HCT116 (cell line): ENCODE data around the gene KIFC1. TPM values are rescaled to one million over a fixed set of nuclear protein-coding genes. Genes with fewer than 3 reads are reported as not detected.

Experiments
- ATAC-seq: fragments of 200-7000 bp; cut with Tn5 transposase; 2 replicates; pipeline ENCODE4 v1.9.1; 2020; ENCODE audit warnings: mild to moderate bottlenecking, moderate library complexity
- BruUV-seq: library from RNA; stranded (reverse); fragments of 400-500 nt; replicated peaks from 2 replicates; lab custom pipeline; 2021; lab: Mats Ljungman, UMichigan
- CTCF ChIA-PET: fragments of 300-600 bp; sonication (Branson Sonifier 250); formaldehyde crosslinking; loops from one replicate; lab custom pipeline; 2021; ENCODE audit warnings: antibody characterized with exemption; lab: Charles Lee
- POLR2A ChIA-PET: fragments of 300-600, 350-600 bp; sonication (Branson Sonifier 250); formaldehyde crosslinking; loops from one replicate; lab custom pipeline; 2021; ENCODE audit warnings: antibody characterized with exemption; lab: Charles Lee
- RAD21 ChIA-PET, 2 experiments: fragments of 300-600 bp; sonication (Branson Sonifier 250); formaldehyde crosslinking; loops; one replicate each; lab custom pipeline; 2023; ENCODE audit warnings: low total read pairs in 2 of 2; ENCODE audit not compliant: uncharacterized antibody in 2 of 2, unreplicated experiment in 2 of 2, low non-redundant PET in 1 of 2; lab: Charles Lee
- DNase-seq: peaks from one replicate; pipeline ENCODE4 v3.0.0-alpha.2; 2010; ENCODE audit warnings: low read depth, low spot score
- H2AFZ ChIP-seq: fragments of 200-600 bp; shearing (Covaris generic), sonication (generic); 2 replicates; pipeline ENCODE4 v1.6.1; 2017; ENCODE audit warnings: low read depth, mixed run types, mixed read lengths, antibody characterized with exemption, low read length; ENCODE audit not compliant: poor library complexity, severe bottlenecking
- H3K27ac ChIP-seq: 2 replicates; pipeline ENCODE4 v1.5.1; 2012; ENCODE audit warnings: low read depth, low read length
- H3K27me3 ChIP-seq: fragments of 200-600 bp; sonication (generic); 2 replicates; pipeline ENCODE4 v1.6.1; 2016; ENCODE audit warnings: mixed run types, low read length, mixed read lengths; ENCODE audit not compliant: insufficient read depth
- H3K36me3 ChIP-seq, 2 experiments: fragments of 200-500 bp in 1 of 2; fragments of 200-600 bp in 1 of 2; sonication (Bioruptor generic) in 1 of 2; sonication (generic) in 1 of 2; 2 replicates each; pipeline versions ENCODE4 v1.5.1 to v1.6.1; 2014 to 2016; ENCODE audit warnings: low read length in 2 of 2, inconsistent platforms in 1 of 2, mixed read lengths in 1 of 2, mixed run types in 1 of 2; ENCODE audit not compliant: insufficient read depth in 2 of 2, control insufficient read depth in 1 of 2
- H3K4me1 ChIP-seq, 2 experiments: fragments of 200-600 bp in 1 of 2; sonication (generic) in 1 of 2; 2 replicates each; pipeline versions ENCODE4 v1.5.1 to v1.6.1; 2012 to 2017; ENCODE audit warnings: low read length in 2 of 2, inconsistent platforms in 1 of 2, mild to moderate bottlenecking in 1 of 2, mixed read lengths in 1 of 2, mixed run types in 1 of 2, moderate library complexity in 1 of 2; ENCODE audit not compliant: insufficient read depth in 2 of 2, control insufficient read depth in 1 of 2
- H3K4me2 ChIP-seq: fragments of 200-600 bp; sonication (generic); 2 replicates; pipeline ENCODE4 v1.6.1; 2017; ENCODE audit warnings: mixed run types, low read length, mixed read lengths
- H3K4me3 ChIP-seq, 2 experiments: fragments of 200-600 bp in 1 of 2; sonication (generic) in 1 of 2; replicated peaks in 1 of 2; 2 replicates each; pipeline ENCODE4 v1.5.1; 2011 to 2016; ENCODE audit warnings: low read length in 2 of 2, control low read depth in 1 of 2, low read depth in 1 of 2, mild to moderate bottlenecking in 1 of 2, mixed read lengths in 1 of 2, mixed run types in 1 of 2
- H3K79me2 ChIP-seq: fragments of 200-600 bp; sonication (generic); 2 replicates; pipeline ENCODE4 v1.6.1; 2017; ENCODE audit warnings: mild to moderate bottlenecking, mixed run types, low read length, moderate library complexity, mixed read lengths; ENCODE audit not compliant: insufficient read depth
- H3K9ac ChIP-seq: fragments of 200-600 bp; sonication (generic); 2 replicates; pipeline ENCODE4 v1.6.1; 2016; ENCODE audit warnings: low read length, mixed read lengths
- H3K9me2 ChIP-seq: fragments of 200-600 bp; sonication (generic), shearing (Covaris generic); 2 replicates; pipeline ENCODE4 v1.6.1; 2017; ENCODE audit warnings: mixed run types, mild to moderate bottlenecking, moderate library complexity; ENCODE audit not compliant: insufficient read depth
- H3K9me3 ChIP-seq, 2 experiments: fragments of 200-500 bp in 1 of 2; fragments of 200-600 bp in 1 of 2; sonication (Bioruptor generic) in 1 of 2; sonication (generic) in 1 of 2; 2 replicates each; pipeline ENCODE4 v1.6.1; 2014 to 2017; ENCODE audit warnings: low read length in 2 of 2, mixed read lengths in 2 of 2, inconsistent platforms in 1 of 2, low read depth in 1 of 2, mild to moderate bottlenecking in 1 of 2, mixed run types in 1 of 2, moderate library complexity in 1 of 2; ENCODE audit not compliant: control insufficient read depth in 1 of 2, insufficient read depth in 1 of 2
- H4K20me1 ChIP-seq: fragments of 200-600 bp; sonication (generic), shearing (Covaris generic); 2 replicates; pipeline ENCODE4 v1.6.1; 2017; ENCODE audit warnings: mixed run types, mild to moderate bottlenecking, moderate library complexity; ENCODE audit not compliant: insufficient read depth
- ATF3 ChIP-seq: IDR thresholded peaks from 2 replicates; pipeline ENCODE4 v1.6.1; 2012
- CBX3 ChIP-seq: IDR thresholded peaks from 2 replicates; pipeline ENCODE4 v1.6.1; 2012; ENCODE audit warnings: low read depth
- CEBPB ChIP-seq: IDR thresholded peaks from 2 replicates; pipeline ENCODE4 v1.6.1; 2012; ENCODE audit warnings: low read depth
- CTCF ChIP-seq, 3 experiments: fragments of 200-600 bp in 1 of 3; sonication (generic) in 1 of 3; IDR thresholded peaks in 2 of 3; conservative IDR thresholded peaks in 1 of 3; 2 replicates each; pipeline ENCODE4 v1.5.1; 2012 to 2017; ENCODE audit warnings: low read depth in 2 of 3, low read length in 2 of 3, antibody characterized with exemption in 1 of 3, borderline replicate concordance in 1 of 3, control low read depth in 1 of 3, mild to moderate bottlenecking in 1 of 3, mixed read lengths in 1 of 3, mixed run types in 1 of 3, moderate library complexity in 1 of 3; ENCODE audit not compliant: insufficient read depth in 1 of 3
- EGR1 ChIP-seq: IDR thresholded peaks from 2 replicates; pipeline ENCODE4 v1.6.1; 2012; ENCODE audit warnings: low read depth
- ELF1 ChIP-seq: IDR thresholded peaks from 2 replicates; pipeline ENCODE4 v1.6.1; 2012; ENCODE audit warnings: low read depth, borderline replicate concordance
- EZH2phosphoT487 ChIP-seq: fragments of 200-600 bp; IDR thresholded peaks from 2 replicates; pipeline ENCODE4 v1.6.1; 2018; ENCODE audit warnings: antibody characterized with exemption, borderline replicate concordance
- JUND ChIP-seq: IDR thresholded peaks from 2 replicates; pipeline ENCODE4 v1.6.1; 2012
- POLR2AphosphoS5 ChIP-seq: IDR thresholded peaks from 2 replicates; pipeline ENCODE4 v1.6.1; 2011; ENCODE audit warnings: mild to moderate bottlenecking, low read depth, low read length, moderate library complexity
- SIN3A ChIP-seq: IDR thresholded peaks from 2 replicates; pipeline ENCODE4 v1.6.1; 2012; ENCODE audit warnings: low read depth
- SRF ChIP-seq: IDR thresholded peaks from 2 replicates; pipeline ENCODE4 v1.6.1; 2012; ENCODE audit warnings: low read depth
- TCF7L2 ChIP-seq: IDR thresholded peaks from 2 replicates; pipeline ENCODE4 v1.7.0; 2011; ENCODE audit warnings: borderline replicate concordance, inconsistent platforms; ENCODE audit not compliant: insufficient read depth, insufficient read length; ENCODE audit errors: extremely low read depth
- YY1 ChIP-seq: IDR thresholded peaks from 2 replicates; pipeline ENCODE4 v1.6.1; 2011; ENCODE audit warnings: low read length, low read depth, moderate library complexity, mild to moderate bottlenecking; ENCODE audit not compliant: insufficient replicate concordance; ENCODE audit errors: extremely low read depth
- ZBTB33 ChIP-seq: IDR thresholded peaks from 2 replicates; pipeline ENCODE4 v1.6.1; 2011; ENCODE audit warnings: mild to moderate bottlenecking, low read length, moderate library complexity; ENCODE audit not compliant: insufficient replicate concordance; ENCODE audit errors: extremely low read depth
- ZFX ChIP-seq: fragments of 450-650 bp; IDR thresholded peaks from 2 replicates; pipeline ENCODE4 v1.6.1; 2017
- intact Hi-C: fragments of 100-400 bp; cut with micrococcal nuclease; formaldehyde crosslinking; loops from 2 replicates; pipeline ENCODE4 v1.10.0; 2022
- total RNA-seq: library from RNA; stranded (reverse); gene quantifications from one replicate; pipeline ENCODE4 v1.2.1, GENCODE V29; 2021; ENCODE audit not compliant: unreplicated experiment

Gene KIFC1
- total RNA-seq, 1 experiment from 2014 or later = 84.7 TPM

GRCh38 chr6:33392979-33393378 is 1.4 kb downstream of the KIFC1 start:
- CTCF ChIA-PET = interaction anchor here (0.6 kb wide), 1 partner anchor 14 kb away, joined by 3 read pairs; no protein-coding TSS in a partner anchor
- intact Hi-C loops = loop anchor here (5.0 kb wide), 1 partner anchor 106 kb away; the partner anchor contains the start of genes PFDN6 and WDR46
- Histone ChIP-seq H3K9me3 (no peaks in the 10 kb centered on the region), H3K27ac (no peak overlapping the region; the same call in 1 of the 2 replicates), H3K9me2 (no peaks in the 10 kb centered on the region), H2AFZ (no peak overlapping the region), H3K4me2 (peak overlapping the region; percentile 79), H3K27me3 (no peaks in the 10 kb centered on the region), H3K36me3 (peaks cover 0 to 13% of the 10 kb centered on the region in 2 experiments; a peak in 1 of 4 replicates), H3K4me3 (peak overlapping the region; percentile 87 to 97), H3K9ac (peak overlapping the region; percentile 91), H3K4me1 (peaks cover 11 to 28% of the 10 kb centered on the region in 2 experiments), H3K79me2 (peaks cover 62% of the 10 kb centered on the region), H4K20me1 (no peaks in the 10 kb centered on the region; the same call in 1 of the 2 replicates)
- POLR2A ChIA-PET = no interaction called here
- BruUV-seq = no TSS peak
- no peak for TF ChIP-seq EZH2phosphoT487
- TF ChIP-seq ATF3 = no peak
- TF ChIP-seq EGR1 = no peak
- TF ChIP-seq ZFX = no peak
- TF ChIP-seq SIN3A = no peak
- TF ChIP-seq TCF7L2 = no peak
- no peak for TF ChIP-seq ELF1
- no peak for ATAC-seq
- no peak for DNase-seq
- RAD21 ChIA-PET = no interaction called here

DNA sequence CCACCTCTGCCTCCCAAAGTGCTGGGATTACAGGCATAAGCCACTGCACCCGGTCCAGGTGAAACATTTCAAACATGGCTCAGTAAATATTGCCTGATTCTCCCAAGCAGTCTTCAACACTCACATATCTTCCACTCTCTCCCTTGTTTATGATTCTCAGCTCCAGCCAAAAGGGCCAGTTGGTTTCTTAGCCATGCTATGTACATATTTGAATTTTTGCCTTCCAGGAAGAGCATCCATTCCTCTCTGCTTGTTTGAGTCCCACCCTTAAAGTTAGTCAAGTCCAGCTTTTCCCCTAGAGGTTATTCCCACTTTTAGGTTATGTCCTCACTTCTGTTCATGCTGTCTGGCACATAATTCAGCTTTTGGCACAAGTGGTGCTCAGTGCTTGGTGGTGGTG is 5.9 kb downstream of the KIFC1 start:
- H3K27ac ChIP-seq = no peak overlapping the region
- intact Hi-C loops = no loop called here
- ChIA-PET POLR2A (no interaction called here), RAD21 (no interaction called here), CTCF (no interaction called here)
- H3K79me2 ChIP-seq = peaks cover 86% of the 10 kb centered on the region
- H2AFZ ChIP-seq = no peak overlapping the region
- no peaks in the 10 kb centered on the region for H3K9me2 ChIP-seq
- H3K4me3 ChIP-seq = no peak overlapping the region
- DNase-seq = no peak
- no peaks in the 10 kb centered on the region for H3K27me3 ChIP-seq
- H3K36me3 ChIP-seq = peaks cover 21 to 32% of the 10 kb centered on the region in 2 experiments; a peak in 3 of 4 replicates
- BruUV-seq = no TSS peak
- H4K20me1 ChIP-seq = no peaks in the 10 kb centered on the region; the same call in 1 of the 2 replicates
- no peak overlapping the region for H3K9ac ChIP-seq
- no peak for ATAC-seq
- peaks cover 7 to 19% of the 10 kb centered on the region in 2 experiments for H3K4me1 ChIP-seq
- no peaks in the 10 kb centered on the region for H3K9me3 ChIP-seq
- H3K4me2 ChIP-seq = no peak overlapping the region
- TF ChIP-seq CEBPB = no peak
- TF ChIP-seq SIN3A = no peak
- TF ChIP-seq CBX3 = no peak
- no peak for TF ChIP-seq CTCF (IDR thresholded peaks at IDR 0.05 in 2 of 3, conservative IDR thresholded peaks at IDR 0.05 in 1 of 3; ENCODE audit: borderline replicate concordance in 1 of 3, insufficient read depth in 1 of 3, low read depth in 2 of 3, low read length in 2 of 3)
- TF ChIP-seq ZBTB33 = no peak
- no peak for TF ChIP-seq TCF7L2
- no peak for TF ChIP-seq POLR2AphosphoS5
- TF ChIP-seq ZFX = no peak
- no peak for TF ChIP-seq JUND
- TF ChIP-seq YY1 = no peak
- no peak for TF ChIP-seq SRF
- no peak for TF ChIP-seq ATF3
- TF ChIP-seq EZH2phosphoT487 = no peak
